Measurements from ENCODE around the gene GNAZ.

The GNAZ gene

DNA sequence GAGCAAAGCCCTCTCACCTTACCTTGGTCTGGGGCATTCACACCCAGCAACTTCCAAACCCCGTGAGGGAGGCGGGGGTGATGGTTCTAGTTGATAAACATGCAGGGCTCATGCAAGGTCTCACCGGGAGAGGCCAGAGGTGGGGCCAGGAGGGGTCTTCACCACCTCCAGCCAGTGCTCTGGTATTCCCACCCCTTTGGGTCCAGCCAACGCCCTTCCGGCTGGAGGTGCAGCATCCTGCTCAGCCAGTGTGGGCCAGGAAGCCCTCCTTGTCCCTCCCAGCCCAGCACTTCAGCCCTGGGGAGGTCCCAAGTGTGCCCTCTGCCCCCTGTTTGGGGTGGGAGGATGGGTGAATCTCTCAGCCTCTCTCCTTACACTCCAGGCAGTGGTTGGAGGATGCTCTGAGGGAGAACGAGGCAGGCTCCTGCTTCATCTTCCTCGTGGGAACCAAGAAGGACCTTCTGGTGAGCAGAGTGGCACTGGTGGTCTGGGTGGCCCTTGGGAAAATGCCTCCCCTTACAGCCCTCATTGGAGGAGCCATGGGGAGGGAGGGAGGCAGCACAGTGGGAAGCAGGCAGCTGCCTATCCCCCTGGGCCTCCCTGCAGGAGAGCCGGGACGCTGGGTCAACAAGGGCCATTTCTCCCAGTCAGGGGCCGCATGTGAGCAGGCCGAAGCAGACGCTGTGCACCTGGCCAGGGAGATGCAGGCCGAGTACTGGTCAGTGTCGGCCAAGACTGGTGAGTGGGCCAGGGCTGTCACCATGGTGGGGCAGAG lies 88.4 kb downstream of the GNAZ start:
- no peak overlapping the region for H3K4me3 ChIP-seq (ENCODE audit: low read depth, low read length)
- DNase-seq (ENCODE audit: low read depth): no peak
- no peak for TF ChIP-seq CTCF (IDR thresholded peaks at IDR 0.05; ENCODE audit: insufficient read depth, low read depth, low read length, missing control alignments)

- H3K4me3 ChIP-seq (ENCODE audit: low read depth, low read length): no peak overlapping the region
- TF ChIP-seq CTCF (IDR thresholded peaks at IDR 0.05; ENCODE audit: insufficient read depth, low read depth, low read length, missing control alignments): no peak
- DNase-seq (ENCODE audit: low read depth): no peak
These were observed 88.9 kb downstream of the GNAZ start for GRCh38 chr22:23159291-23159630.

DNA sequence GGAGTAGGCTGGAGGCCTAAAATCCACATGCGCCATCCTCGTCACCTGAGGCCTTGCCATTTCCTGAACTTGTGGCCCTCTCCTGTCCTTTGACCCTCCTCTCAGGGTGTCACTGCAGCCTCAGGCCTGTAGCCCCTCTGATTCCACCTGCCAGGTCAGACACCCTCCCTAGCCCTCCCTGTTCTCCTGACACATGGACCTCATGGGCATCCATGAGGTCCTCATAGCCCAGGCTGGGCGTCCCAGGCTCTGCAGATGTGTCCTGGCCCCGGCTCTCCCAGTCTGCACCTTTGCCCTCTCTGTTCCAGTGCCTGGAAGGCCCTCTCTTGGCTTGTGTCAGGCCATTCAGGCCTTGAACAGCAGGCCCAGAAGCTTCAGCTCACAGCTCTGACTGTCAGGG lies 90.7 kb downstream of the GNAZ start:
- TF ChIP-seq CTCF (IDR thresholded peaks at IDR 0.05; ENCODE audit: insufficient read depth, low read depth, low read length, missing control alignments): no peak

DNA sequence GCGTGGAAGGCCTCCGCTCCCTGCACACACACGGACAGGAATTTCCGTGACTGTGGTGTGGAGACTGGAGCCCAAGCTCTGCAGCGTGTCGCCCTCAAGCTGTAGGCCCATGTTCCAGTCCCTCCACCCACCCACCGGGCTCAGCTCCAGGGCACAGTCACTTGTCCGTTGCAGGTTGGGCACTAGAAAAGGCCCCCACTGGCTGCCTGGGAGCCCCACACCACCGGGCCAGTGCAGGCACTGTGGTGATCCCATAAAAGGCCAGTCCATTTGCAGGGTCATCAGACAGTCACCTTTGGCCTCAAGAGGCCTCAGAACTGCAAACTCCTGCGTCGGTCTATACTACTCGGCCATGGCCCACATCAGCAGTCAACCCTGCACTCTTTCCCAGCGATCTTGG lies 91.3 kb downstream of the GNAZ start:
- no peak for DNase-seq (ENCODE audit: low read depth)
- TF ChIP-seq CTCF (IDR thresholded peaks at IDR 0.05; ENCODE audit: insufficient read depth, low read depth, low read length, missing control alignments): no peak
- no peak overlapping the region for H3K4me3 ChIP-seq (ENCODE audit: low read depth, low read length)

More for the DNA sequence above, 90.7 kb downstream of the GNAZ start:
- DNase-seq (ENCODE audit: low read depth): no peak
- H3K4me3 ChIP-seq (ENCODE audit: low read depth, low read length): no peak overlapping the region

DNA sequence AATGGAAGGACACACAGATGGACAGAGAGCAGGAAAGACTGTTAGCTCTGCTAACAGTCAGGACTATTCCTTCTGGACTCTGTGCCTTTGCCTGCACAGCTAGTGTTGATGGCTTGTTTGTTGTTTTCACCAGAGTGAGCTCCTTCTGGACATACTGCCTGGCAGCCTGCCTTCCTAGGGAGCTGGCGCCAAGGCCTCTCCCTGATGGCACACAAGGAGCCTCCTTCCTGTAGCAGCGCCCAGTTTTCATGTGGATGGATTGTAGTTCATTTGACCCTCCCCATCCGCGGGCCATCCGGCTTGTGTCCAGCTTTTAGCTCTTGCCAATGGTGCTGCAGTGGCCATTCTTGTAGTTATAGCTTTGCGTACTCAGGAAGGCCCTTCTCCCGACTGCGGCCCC lies 93.3 kb downstream of the GNAZ start:
- TF ChIP-seq CTCF (IDR thresholded peaks at IDR 0.05; ENCODE audit: insufficient read depth, low read depth, low read length, missing control alignments): no peak
- DNase-seq (ENCODE audit: low read depth): no peak
- no peak overlapping the region for H3K4me3 ChIP-seq (ENCODE audit: low read depth, low read length)

DNA sequence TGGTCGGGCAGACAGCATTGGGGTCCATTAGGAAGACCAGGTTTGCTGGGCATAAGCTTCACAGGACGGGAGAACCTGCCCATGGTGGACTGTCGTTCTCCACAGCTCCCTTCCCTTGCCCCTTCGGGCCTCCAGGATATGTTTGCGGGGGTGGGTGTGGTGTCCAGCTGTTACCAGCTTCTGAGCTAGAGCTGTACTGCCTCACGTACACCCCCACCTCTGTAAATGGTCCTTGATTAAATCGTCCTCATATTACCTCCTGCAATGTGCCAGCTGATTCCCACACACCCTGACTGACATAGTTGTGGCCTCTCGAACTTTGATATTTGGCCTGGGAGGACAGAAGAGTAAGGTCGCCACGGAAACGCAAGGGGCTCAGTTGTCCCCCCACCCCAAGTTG lies 93.8 kb downstream of the GNAZ start:
- TF ChIP-seq CTCF (IDR thresholded peaks at IDR 0.05; ENCODE audit: insufficient read depth, low read depth, low read length, missing control alignments): no peak
- no peak for DNase-seq (ENCODE audit: low read depth)

More for the DNA sequence above, 93.8 kb downstream of the GNAZ start:
- H3K4me3 ChIP-seq (ENCODE audit: low read depth, low read length): no peak overlapping the region

Measured in GM12865 (cell line).